ENCODE results near the gene CLC.

DNA sequence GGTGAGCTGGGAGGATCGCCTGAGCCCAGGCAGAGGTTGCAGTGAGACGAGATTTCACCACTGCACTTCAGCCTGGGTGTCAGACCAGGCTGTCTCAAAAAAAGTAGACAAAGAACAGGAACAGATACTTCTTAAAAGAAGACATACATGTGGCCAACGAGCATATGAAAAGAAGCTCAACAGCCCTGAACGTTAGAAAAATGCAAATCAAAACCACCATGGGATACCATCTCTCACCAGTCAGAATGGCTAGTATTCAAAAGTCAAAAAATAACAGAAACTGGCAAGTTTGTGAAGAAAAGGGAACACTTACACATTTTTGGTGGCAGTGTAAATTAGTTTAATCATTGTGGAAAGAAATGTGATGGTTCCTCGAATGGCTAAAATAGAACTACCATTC, 36.5 kb downstream of the CLC start:
- TF ChIP-seq, protein P1, sequence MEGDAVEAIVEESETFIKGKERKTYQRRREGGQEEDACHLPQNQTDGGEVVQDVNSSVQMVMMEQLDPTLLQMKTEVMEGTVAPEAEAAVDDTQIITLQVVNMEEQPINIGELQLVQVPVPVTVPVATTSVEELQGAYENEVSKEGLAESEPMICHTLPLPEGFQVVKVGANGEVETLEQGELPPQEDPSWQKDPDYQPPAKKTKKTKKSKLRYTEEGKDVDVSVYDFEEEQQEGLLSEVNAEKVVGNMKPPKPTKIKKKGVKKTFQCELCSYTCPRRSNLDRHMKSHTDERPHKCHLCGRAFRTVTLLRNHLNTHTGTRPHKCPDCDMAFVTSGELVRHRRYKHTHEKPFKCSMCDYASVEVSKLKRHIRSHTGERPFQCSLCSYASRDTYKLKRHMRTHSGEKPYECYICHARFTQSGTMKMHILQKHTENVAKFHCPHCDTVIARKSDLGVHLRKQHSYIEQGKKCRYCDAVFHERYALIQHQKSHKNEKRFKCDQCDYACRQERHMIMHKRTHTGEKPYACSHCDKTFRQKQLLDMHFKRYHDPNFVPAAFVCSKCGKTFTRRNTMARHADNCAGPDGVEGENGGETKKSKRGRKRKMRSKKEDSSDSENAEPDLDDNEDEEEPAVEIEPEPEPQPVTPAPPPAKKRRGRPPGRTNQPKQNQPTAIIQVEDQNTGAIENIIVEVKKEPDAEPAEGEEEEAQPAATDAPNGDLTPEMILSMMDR (IDR thresholded peaks at IDR 0.05; ENCODE audit: insufficient read depth, low read depth, low read length), result no peak
- no peak for TF ChIP-seq EZH2 (IDR thresholded peaks at IDR 0.05; ENCODE audit: insufficient read depth, low read length)

All from astrocyte (in vitro differentiated cells and primary cell).